Stimulated activated CD8-positive, alpha-beta memory T cell treated with anti-CD3 and anti-CD28 coated beads, Interleukin-12 subunit alpha, Interleukin-12 subunit beta, amount 100 ng/mL, for 24 hours (primary cell): ENCODE data around the gene SP2.

Experiments
- DNase-seq: peaks from one replicate; pipeline ENCODE4 v3.0.0-alpha.2; 2020; ENCODE audit errors: extremely low read depth

The SP2 gene

DNA sequence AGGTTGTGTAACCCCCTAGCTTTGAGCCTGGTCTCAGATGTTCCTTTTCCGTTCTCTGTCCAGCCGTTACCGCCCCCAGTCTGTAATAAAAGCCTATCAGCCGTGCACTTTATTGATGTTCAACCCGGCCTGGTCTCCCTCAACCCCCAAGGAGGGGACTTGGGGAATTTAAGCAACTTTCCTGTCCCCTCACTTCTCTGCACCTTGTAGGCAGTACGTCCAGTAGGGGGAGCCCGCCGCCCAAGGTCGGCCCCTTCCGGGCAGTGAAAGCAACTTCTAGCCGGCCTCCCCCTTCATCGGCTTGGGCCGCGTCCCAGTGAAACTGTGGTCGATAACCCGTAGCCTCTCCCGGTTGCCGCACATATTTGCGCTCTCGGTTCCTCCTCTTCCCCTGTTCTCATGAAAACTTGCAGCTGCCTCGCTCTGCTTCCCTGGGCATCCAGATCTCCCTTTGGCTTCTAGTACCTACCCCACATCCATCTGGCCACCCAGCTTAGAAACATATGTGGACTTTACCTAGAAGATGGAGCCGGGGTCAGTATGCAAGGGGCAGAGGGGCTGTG, 53.2 kb downstream of the SP2 start:
- DNase-seq: peak; percentile 64

DNA sequence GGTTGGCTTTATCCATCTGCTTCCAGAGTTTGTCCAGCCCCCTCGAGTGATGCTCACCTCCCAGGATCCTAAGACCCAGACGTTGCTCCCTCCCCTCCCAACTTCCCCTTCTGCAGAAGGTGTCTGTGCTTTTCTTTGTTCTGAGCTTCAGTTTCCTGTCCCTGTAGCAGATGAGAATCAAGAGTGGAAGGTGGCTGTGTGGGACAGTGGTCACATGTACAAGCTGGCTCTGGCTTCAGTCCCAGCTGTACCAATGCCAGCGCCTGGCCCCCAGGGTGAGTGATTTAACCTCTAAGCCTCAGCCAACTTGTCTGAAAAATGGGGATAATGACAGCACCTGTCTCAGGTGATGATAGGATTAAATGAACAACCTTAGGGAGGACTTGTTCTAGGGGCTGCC, 53.9 kb downstream of the SP2 start:
- DNase-seq: no peak

DNA sequence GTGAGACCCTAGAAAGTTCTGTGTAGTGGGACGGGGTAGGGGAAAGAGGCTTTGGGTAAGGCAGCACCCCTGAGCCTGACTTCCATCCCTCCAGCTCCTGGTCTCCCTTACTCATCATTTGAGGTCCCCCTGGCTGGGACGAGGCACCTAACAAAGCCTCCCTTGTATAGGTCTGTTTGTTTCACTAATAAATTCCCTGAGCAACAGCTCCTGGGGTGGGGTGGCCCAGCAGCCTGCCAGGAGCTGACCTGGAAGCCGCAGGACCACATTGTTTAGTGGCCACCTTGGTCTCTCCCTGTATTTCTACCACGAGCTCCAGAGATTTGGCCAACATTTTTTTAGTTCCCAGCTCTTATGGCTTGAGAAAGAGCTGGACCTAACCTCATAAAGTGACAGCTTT, 54.4 kb downstream of the SP2 start:
- no peak for DNase-seq

DNA sequence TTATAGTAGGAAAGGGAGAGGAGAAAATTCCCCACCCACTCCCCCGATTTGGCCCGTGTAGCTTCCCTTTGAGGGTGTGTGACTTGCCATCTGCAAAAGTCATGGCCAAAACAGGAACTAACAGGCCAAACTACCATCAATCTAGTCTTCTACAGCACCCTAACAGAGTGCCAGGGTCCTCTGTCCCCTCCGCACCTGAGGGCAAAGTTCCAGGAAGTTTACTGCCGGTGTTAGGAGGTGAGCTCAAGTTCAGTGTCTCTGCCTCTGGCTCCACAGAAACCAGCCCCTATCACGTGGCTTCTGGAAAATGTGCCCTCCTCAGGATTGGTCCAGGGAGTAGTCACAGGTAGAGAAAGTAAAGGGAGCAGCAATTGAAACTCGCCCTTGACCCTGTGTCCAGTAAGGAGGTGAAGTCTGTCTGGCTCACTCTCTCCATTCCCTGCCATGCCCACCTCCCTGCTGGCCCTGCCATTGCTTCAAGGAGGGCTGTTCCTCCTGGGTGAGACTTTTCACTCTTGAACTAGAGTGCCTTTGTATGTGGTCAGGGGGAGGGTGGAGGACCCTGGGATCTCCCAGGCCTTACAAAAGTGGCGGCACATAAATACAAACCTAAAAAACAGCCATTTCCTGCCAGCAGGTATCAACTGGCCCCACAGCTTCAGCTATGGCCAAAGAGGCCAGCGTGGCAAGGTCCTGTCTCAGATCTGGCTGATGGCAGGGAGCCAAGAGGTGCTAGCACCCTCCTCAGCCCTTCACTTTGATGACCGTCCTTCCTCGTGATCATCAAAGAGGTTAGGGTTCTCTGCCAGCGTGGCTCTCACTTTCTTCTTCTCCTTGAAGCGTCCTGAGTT, 56.4 kb downstream of the SP2 start:
- no peak for DNase-seq

DNA sequence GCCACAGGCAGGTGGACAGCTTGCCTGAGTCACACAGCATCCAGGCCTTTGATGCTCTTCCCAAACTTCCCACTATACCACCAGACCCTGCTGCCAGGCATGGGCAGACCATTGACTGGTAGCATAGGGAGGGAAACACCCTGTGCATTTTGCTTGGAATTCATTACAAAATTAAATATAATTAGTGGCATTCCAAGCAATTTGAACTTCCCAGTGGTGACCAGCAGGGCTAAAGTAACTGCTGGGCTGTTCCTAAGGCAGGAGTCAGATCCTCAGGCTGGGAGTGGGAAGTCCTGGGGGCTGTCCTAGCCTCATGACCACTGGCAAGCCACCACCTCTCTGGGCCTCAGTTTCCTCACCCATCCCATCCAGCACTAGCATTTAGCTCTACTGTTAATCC, 57.9 kb downstream of the SP2 start:
- DNase-seq: no peak

DNA sequence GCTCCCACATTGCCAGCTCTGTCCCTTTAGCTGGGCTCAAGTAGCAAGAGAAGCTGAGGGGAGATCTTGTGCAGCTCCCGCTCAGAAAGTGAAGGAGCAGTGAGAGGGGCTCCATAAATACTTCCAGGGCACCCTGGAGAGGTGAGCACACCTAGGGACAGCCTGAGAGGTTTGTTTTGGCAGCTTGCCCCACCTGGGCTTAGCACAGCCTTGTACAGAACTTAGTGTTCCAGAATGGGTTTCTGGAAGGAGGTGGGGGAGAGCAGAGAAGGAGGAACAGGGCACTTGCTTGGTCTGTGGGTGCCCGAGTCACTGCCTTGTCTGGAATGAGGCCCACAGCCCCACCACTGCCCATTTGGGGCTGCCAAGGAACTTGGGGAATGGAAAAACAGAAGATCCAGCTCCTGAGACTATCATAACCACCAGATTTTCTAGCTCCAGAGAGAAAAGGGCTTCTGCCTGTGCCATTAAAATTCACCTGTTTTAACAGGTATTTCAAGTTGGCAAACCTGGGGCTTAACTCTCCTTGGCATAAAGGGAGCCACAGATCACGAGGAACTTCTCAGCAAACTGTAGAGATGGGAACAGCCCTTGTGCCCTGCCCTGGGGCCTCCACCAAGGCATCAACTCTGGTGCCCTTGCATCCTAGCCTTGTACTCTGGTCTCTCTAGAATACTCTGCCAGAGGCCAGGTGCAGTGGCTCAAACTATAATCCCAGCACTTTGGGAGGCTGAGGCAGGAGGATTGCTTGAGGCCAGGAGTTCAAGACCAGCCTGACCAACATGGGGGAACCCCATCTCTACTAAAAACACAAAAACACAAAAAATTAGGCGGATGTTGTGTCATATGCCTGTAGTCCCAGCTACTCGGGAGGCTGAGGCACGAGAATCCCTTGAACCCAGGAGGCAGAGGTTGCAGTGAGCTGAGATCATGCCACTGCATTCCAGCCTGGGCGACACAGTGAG, 59.7 kb downstream of the SP2 start:
- DNase-seq: no peak

DNA sequence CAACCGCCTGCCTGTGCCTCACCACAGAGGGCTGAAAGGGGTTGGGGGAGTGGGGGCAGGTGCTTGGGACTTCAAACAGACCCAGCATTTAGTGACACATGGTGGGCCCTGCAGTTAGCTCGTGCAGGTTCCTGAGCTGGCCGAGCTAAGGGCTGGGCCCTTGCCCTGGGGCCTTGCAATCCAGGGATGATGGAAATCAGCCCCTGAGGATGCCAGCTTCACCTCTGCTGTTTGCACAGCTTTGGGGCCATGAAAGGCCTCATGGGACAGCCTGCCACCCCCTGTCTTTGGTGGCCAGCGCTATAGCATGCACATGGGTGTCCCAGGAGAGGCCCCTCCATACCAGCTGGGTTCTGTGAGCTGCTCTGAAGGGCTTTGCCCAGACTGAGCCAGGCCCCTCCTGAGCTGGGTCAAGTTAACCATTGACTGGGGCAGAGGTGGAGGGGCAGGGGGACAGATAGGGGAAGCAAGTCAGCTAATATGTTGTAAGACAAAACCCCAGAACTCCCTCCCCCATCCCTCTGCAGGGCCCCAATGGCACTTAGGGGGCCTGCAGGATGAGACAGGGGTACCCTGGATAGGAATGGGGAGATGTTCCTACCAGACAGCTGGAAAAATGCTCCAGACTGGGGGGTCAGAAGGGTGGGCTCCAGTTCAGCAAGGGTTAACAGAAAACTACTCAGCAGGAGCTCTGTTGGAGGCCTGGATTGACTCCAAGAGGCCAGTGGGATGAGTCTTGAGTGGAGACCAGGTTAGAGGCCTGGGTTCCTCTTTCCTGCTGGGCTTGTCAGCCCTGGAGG, 61.0 kb downstream of the SP2 start:
- DNase-seq: no peak

DNA sequence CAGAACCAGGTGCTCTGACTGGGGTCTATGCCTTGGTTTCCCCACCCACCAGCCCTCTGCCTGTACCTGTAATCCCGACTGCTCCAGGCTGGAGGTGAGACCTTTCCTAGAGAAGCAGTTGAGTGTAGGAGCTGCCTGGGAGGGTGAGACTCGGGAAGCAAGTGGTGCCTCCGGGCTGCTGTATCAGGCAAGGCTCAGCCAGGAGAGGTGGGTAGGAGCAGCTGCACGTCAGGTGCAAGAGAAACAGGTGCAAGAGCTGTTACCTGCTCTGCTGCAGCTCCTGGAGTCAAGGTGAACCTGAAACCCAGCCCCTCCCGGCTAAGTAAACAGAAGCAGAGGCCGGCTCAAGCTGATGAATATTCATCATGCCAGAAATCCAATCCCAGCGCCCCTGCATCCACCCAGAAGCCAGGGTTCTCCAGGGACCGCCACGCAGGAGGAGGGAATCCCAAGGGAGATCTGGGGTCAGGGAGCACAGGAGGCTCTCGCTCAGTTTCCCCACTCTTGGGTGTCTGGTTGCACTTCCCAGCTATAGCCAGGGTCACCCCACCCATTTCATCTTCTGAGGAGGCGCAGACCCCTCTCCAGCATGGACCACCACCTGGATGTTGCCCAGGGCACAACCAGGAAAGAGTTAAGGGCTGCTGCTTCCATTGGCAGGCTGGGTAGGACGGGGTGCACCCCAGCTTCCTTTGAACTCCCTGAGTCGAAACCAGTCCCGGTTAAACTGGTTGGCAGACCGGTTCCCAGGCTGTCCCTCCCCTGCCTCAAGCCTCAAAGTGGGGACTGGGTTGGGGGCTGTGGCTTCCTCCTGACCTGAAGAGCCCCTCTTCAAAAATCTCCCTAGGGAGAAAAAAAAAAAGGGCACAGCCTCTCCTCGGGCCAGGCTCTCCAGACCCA, 61.8 kb downstream of the SP2 start, which contains the start of gene PRR15L:
Gene PRR15L, minus strand, starts transcription at position 293 of the 900 bp plus-strand sequence. CDS start 4,649 bp downstream, outside the sequence.
- DNase-seq: no peak

DNA sequence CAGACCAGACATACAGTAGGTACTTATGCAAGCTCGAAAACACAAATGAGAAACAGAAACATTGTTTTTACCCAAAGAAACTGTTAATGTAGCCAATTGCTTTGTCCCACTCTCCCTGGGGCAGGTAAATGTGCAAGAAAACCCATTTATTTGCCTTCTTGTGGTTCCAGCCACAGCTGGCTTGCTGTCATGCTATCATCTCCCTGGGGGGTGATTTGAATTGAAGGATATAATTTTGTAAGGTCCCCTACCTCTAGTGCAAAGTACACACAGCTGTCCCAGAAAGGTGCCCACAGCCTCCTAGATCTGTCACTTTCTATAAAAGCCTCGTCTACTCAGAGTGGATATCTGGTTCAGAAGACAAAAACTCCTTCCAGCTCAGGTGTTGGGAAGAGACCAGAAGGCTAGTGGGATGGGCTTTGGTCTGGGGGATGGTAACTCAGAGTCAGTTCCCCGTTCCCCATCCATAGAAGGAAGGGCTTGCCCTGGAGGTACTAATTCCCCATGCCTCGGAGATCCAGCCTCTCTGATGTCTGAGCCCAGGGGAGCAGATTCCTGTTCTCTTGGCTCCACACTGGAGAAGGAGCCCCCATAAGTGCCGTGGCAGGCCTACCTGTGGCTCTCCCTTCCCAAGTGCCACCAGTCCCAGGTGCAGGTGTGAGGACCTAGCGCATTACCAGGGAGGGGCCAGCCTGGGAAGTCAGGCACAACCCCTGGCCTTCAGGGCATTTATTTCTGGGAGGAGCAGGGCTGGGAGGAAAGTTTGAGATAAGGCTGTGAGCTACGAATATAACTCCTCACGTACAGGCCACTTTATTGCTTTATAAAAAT, 64.0 kb downstream of the SP2 start:
- DNase-seq: no peak

DNA sequence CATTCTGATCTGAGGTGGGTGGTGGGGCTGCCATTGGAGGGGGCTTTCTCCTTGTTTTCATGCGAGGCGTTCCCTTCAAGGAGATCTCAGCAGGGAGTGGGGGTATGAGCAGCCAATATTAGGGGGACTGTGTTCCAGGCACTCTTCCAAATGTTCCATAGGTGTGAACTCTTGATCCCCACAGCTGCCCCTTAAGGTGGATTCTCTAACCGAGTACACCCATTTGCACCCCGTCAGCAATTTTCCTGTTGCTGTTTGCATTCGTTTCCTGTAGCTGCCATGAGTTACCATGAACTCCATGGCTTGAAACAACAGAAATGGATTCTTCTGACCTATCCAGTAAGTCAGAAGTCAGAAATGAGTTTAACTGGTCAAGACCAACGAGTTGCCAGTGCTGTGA, 65.4 kb downstream of the SP2 start:
- no peak for DNase-seq

DNA sequence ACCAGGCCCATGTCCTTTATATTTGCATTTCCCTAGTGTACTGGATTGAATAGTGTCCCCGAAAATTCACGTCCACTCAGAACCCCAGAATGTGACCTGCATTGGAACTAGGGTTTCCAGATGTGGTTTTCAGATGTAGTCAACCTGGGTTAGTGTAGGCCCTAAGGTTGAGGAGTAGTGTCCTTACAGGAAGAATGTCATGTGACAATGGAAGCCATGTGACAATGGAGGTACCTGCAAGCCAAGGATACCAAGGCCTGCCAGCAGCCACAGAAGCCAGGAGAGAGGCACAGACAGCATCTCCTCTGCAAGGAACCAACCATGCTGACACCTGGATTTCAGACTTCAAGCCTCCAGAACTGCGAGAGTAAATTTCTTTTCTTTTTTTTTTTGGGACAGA, 66.9 kb downstream of the SP2 start:
- DNase-seq: no peak

DNA sequence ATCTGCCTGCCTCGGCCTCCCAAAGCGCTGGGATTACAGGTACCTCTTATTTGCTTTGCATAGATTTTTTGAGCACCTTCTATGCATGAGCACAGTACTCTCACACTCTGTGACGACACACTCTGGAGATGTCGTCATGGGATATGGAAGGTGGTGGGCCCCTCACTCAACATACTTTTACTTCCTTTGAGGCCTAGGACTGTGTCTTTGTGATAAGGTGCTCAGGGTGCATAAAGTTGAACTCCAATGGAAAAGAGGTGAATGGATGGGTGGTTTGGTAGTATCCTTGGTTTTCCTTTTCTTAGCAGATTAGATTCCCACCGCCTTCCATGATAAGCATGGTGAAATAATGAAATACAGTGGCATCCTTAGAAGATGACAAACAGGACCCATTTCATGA, 68.8 kb downstream of the SP2 start:
- no peak for DNase-seq

DNA sequence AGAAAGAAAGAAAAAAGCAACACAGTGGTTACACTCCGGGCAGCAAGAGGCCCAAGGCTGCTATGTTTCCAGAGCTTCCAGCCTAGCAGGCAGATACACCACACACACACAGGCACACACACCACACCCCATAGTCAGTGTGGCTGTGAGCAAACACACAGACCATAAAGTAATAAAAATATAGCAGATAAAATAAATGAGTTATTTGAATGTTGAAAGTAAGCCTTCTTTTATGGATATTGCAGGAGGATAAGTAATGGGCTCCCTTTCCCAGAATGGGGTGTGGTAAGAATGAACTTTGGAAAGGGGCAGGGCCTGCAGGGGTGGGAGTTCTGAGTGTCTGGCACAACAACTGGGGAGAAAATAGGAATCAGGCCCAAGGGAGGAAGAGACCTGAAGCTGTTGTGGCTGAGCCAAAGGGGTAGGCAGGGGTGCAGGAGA, 70.1 kb downstream of the SP2 start:
- DNase-seq: no peak

DNA sequence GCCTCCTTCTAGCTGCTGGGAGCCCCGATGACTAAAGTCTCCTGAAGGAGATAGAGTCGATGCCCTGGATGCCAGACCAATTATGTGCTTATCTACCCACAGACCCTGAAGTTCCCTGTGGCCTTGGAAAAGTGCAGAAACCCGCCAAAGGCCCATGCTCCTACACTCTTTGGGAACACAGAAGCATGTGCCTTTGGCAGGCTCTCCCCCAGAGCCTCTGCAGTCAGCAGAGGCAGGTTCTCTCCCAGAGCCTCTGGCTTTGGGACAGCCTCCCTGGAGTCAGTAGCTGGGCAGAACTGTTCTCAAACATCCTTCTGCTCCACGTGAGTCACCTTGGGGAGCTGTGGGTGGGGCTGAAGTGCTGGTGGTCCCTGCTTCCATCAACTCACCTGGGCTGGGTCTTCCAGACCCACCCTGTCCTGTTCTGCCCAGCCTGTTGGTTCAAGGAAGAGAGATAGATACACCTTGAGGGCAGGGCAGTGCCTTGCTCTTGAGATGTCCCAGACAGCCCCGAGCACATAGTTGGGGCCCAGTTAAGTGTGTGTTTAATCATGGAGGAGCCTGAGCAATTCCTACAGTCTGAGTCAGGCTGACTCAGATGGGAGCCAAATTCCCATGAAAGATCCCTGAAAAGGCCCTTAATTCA, 71.7 kb downstream of the SP2 start:
- DNase-seq: no peak

DNA sequence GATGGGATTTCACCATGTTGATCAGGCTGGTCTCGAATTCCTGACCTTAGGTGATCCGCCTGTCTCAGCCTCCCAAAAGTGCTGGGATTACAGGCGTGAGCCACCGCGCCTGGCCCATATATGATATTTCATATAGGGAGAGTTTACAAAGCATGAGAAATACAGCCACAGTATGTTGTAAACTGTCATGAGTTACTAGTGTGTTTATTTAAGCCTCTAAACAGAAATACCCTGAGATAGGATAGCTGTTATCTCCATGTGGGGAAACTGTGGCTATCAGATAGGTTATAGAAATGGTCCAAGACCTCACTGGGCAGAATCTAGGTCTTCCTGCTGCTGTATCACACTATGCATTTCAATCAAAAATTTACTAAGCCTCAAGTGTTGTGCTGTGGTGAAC, 72.8 kb downstream of the SP2 start:
- no peak for DNase-seq

DNA sequence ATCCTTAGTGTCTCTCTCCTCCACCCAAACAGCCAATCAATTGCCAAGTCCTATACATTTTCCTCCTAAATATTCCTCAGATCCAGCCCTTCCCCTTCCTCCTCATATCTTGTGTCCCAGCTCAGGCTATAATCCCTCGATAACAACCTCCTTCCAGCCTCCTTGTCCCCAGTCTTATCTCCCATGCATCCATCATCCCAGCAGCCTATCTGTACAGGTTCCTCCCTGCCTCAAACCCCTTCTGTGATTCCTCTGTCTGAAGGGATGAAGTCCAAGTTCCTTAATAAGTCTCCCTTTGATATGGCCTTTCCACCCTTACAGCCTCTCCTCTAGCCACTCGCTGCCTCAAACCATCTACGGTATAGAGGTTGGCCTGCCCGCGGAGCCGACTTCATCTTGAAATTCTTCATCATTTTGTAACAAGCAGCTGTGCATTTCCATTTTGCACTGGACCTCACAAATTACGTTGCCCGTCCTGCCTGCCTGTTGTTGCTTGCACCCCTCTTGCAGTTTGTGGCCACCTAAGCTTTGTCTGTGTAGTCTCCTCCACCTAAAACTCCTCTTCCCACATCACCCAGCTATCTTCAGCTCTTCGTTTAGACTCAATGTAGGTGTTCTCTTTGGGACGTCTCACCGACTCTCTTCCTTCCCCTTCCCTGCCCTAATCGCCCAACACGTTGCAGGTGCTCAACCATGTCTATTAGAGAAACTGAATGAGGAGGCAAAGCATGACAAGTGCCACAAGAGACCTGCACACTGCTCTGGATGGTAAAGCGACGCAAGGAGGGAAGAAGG, 74.1 kb downstream of the SP2 start:
- DNase-seq: no peak

DNA sequence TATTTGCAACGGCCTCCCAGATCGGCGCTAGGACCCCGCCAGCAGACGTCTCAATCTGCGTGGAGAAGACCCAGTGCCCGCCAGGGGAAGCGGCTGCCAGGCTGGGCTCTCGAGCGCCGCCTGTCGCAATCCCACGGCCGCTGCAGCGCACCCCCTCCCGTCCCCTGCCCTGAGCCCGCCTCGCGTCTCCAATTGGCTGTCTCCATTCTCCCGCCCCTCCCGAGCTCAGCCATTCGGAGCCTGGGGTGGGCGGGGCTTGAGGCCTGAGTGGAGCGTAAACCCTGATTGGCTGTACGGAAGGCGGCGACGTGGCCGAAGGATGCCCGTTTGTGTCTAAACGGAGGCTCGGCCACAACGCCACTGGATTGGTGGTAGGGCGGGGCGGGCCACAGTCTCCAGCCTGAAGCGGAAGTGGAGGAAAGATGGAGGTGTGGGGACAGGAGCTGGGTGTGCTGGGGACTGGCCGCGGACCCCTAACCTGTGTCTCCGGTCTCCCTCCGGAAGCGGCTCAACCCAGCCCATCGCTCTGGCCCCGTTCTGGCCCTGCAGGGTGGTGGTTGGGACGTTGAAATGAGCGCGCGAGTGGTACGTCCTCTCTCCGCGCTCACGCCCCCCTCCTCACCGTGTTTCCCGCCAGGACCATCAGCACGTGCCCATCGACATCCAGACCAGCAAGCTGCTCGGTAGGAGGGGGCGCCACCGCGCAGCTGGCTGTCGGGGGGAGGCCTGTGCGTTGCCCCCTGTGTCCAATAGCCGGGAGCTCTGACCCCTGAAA, 74.9 kb downstream of the SP2 start, which contains the start of gene CDK5RAP3:
Gene CDK5RAP3, plus strand, starts transcription at position 389 of the 775 bp plus-strand sequence. Its CDS starts 34 bp downstream, at position 423.
- DNase-seq: peak; percentile 98
